ENCODE results near the gene TMEM220. TPM values are rescaled to one million over a fixed set of nuclear protein-coding genes. Genes with fewer than 3 reads are reported as not detected.

The TMEM220 gene
- total RNA-seq, 4 donors from 2014 or later, result 11.4 to 17.8 (median 14.1) TPM

DNA sequence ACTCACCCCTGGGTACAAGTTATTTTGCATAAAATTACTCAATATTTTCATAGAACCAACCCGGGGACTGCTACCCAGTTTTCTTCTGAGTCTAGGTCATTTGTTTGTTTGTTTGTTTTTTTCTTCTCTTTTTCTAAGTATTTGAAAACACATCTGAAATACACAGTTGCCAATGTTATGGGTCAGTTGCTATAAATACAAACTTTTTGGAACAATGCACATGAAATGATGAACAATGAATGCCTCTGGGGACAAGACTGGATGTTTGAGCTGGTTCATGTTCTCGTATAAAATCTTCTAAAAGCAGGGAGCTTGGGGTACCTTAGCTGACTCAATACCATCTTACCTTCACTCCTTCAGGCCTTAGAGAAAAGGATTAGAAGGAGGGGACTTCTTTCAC, 43.6 kb upstream of the TMEM220 start:
- no peak for TF ChIP-seq CTCF (IDR thresholded peaks at IDR 0.05; ENCODE audit: low read depth)

- TF ChIP-seq CTCF (IDR thresholded peaks at IDR 0.05; ENCODE audit: low read depth), result no peak
Observed at GRCh38 chr17:10772425-10773380, 42.9 kb upstream of the TMEM220 start.

GRCh38 chr17:10771148-10771547, 41.3 kb upstream of the TMEM220 start:
- TF ChIP-seq CTCF (IDR thresholded peaks at IDR 0.05; ENCODE audit: low read depth), result no peak

GRCh38 chr17:10769840-10770239, 40.0 kb upstream of the TMEM220 start:
- TF ChIP-seq CTCF (IDR thresholded peaks at IDR 0.05; ENCODE audit: low read depth), result no peak

DNA sequence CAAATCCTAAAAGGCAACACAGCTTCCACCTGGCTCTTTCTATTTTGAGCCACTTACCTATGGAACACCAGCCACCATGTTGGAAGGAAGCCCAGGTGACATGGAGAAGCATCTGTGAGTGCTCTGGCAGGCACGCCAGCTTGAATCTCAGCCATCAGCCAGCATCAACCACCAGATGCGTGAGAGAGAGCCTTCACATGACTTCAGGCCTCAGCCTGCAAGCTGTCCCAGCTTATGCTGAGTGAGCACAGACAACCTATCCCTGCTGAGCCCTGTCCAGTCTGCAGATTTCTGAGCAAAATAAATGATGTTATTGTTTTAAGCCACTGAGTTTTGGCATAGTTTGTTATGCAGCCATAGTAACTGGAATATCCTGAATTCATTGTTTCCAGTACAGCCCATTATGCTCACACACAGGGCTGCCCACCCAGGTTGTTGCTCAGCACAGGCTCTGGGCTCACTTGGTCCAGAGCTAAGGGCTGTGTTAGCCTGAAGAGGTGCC, 39.0 kb upstream of the TMEM220 start:
- no peak for TF ChIP-seq CTCF (IDR thresholded peaks at IDR 0.05; ENCODE audit: low read depth)

GRCh38 chr17:10767232-10767631, 37.4 kb upstream of the TMEM220 start:
- TF ChIP-seq CTCF (IDR thresholded peaks at IDR 0.05; ENCODE audit: low read depth), result no peak

GRCh38 chr17:10762037-10762436, 32.2 kb upstream of the TMEM220 start:
- TF ChIP-seq CTCF (IDR thresholded peaks at IDR 0.05; ENCODE audit: low read depth), result no peak

All from subcutaneous adipose tissue (tissue), 4 donors.